Loucy (cell line): ENCODE results near the gene PRRC2C.

ENCODE experiments used
- H2AFZ ChIP-seq: fragments of 200-600 bp; sonication (generic); 2 replicates; pipeline ENCODE4 v1.6.0; 2016; ENCODE audit warnings: antibody characterized with exemption, mild to moderate bottlenecking, low read length, moderate library complexity
- H3F3A ChIP-seq: fragments of 200-600 bp; 2 replicates; pipeline ENCODE4 v1.6.0; 2016; ENCODE audit warnings: antibody characterized with exemption, low read depth, mild to moderate bottlenecking
- H3K27me3 ChIP-seq: fragments of 200-600 bp; sonication (generic); 2 replicates; pipeline ENCODE4 v1.6.1; 2014; ENCODE audit warnings: low read length, mild to moderate bottlenecking; ENCODE audit not compliant: insufficient read depth, poor library complexity, severe bottlenecking
- H3K36me3 ChIP-seq: fragments of 200-600 bp; sonication (generic); 2 replicates; pipeline ENCODE4 v1.6.1; 2016; ENCODE audit warnings: low read length; ENCODE audit not compliant: insufficient read depth
- H3K4me1 ChIP-seq: fragments of 200-600 bp; sonication (generic); 2 replicates; pipeline ENCODE4 v1.5.1; 2014; ENCODE audit warnings: low read length, mild to moderate bottlenecking; ENCODE audit not compliant: insufficient read depth, poor library complexity, severe bottlenecking
- H3K4me2 ChIP-seq: fragments of 200-600 bp; sonication (generic); 2 replicates; pipeline ENCODE4 v1.6.0; 2014; ENCODE audit warnings: antibody characterized with exemption, low read length, low read depth, mild to moderate bottlenecking; ENCODE audit not compliant: poor library complexity, severe bottlenecking
- H3K4me3 ChIP-seq: fragments of 200-600 bp; sonication (generic); 2 replicates; pipeline ENCODE4 v1.5.1; 2014; ENCODE audit warnings: low read length, mild to moderate bottlenecking, mixed read lengths; ENCODE audit not compliant: poor library complexity, severe bottlenecking
- H3K79me2 ChIP-seq: fragments of 200-600 bp; sonication (generic); 2 replicates; pipeline ENCODE4 v1.6.1; 2014; ENCODE audit warnings: low read length; ENCODE audit not compliant: insufficient read depth
- H3K9ac ChIP-seq: fragments of 200-600 bp; sonication (generic); 2 replicates; pipeline ENCODE4 v1.6.0; 2014; ENCODE audit warnings: mild to moderate bottlenecking, low read depth, low read length, moderate library complexity; ENCODE audit not compliant: poor library complexity, severe bottlenecking
- H3K9me2 ChIP-seq: fragments of 200-600 bp; sonication (generic); replicated peaks from 2 replicates; pipeline ENCODE4 v1.6.1; 2016; ENCODE audit warnings: low read depth, low read length, mixed read lengths
- H3K9me3 ChIP-seq: fragments of 200-600 bp; sonication (generic); 2 replicates; pipeline ENCODE4 v1.6.1; 2014; ENCODE audit warnings: mild to moderate bottlenecking, antibody characterized with exemption, low read length, low read depth; ENCODE audit not compliant: insufficient read depth
- H4K20me1 ChIP-seq: fragments of 200-600 bp; sonication (generic); 2 replicates; pipeline ENCODE4 v1.6.0; 2014; ENCODE audit warnings: antibody characterized with exemption, low read length, mild to moderate bottlenecking; ENCODE audit not compliant: insufficient read depth, poor library complexity, severe bottlenecking
- CTCF ChIP-seq: fragments of 200-600 bp; sonication (generic); conservative IDR thresholded peaks from 2 replicates; pipeline ENCODE4 v1.5.1; 2014; ENCODE audit warnings: mild to moderate bottlenecking, antibody characterized with exemption, low read length
- EZH2phosphoT487 ChIP-seq: fragments of 200-600 bp; IDR thresholded peaks from 2 replicates; pipeline ENCODE4 v1.6.1; 2018; ENCODE audit warnings: antibody characterized with exemption, mild to moderate bottlenecking, moderate library complexity, borderline replicate concordance

The PRRC2C gene

GRCh38 chr1:171583591-171584201 is 98.4 kb downstream of the PRRC2C start:
- Histone ChIP-seq H3K9me2 (no peaks in the 10 kb centered on the region), H3K9ac (no peak overlapping the region), H3K4me2 (no peak overlapping the region), H3K4me3 (no peak overlapping the region), H3K27me3 (no peaks in the 10 kb centered on the region), H4K20me1 (no peaks in the 10 kb centered on the region), H2AFZ (no peak overlapping the region), H3K79me2 (no peaks in the 10 kb centered on the region), H3F3A (no peaks in the 10 kb centered on the region), H3K4me1 (no peaks in the 10 kb centered on the region), H3K36me3 (peaks cover 87% of the 10 kb centered on the region), H3K9me3 (no peaks in the 10 kb centered on the region)
- TF ChIP-seq EZH2phosphoT487 (no peak), CTCF (no peak)

GRCh38 chr1:171585715-171586114 is 100.4 kb downstream of the PRRC2C start:
- no peaks in the 10 kb centered on the region for H3K9me3 ChIP-seq
- no peaks in the 10 kb centered on the region for H3K4me1 ChIP-seq
- no peaks in the 10 kb centered on the region for H3K9me2 ChIP-seq
- H3K4me2 ChIP-seq: no peak overlapping the region
- TF ChIP-seq CTCF (no peak), EZH2phosphoT487 (no peak)
- no peak overlapping the region for H2AFZ ChIP-seq
- H3F3A ChIP-seq: no peaks in the 10 kb centered on the region
- peaks cover 87% of the 10 kb centered on the region for H3K36me3 ChIP-seq
- H4K20me1 ChIP-seq: no peaks in the 10 kb centered on the region
- no peak overlapping the region for H3K4me3 ChIP-seq
- no peak overlapping the region for H3K9ac ChIP-seq
- no peaks in the 10 kb centered on the region for H3K27me3 ChIP-seq
- no peaks in the 10 kb centered on the region for H3K79me2 ChIP-seq

- Histone ChIP-seq H3F3A (no peaks in the 10 kb centered on the region), H3K9me3 (no peaks in the 10 kb centered on the region), H2AFZ (no peak overlapping the region), H3K4me3 (no peak overlapping the region), H3K27me3 (no peaks in the 10 kb centered on the region), H3K9me2 (no peaks in the 10 kb centered on the region), H4K20me1 (no peaks in the 10 kb centered on the region), H3K4me2 (no peak overlapping the region), H3K4me1 (no peaks in the 10 kb centered on the region), H3K9ac (no peak overlapping the region), H3K79me2 (no peaks in the 10 kb centered on the region), H3K36me3 (peaks cover 91% of the 10 kb centered on the region)
- no peak for TF ChIP-seq CTCF
- no peak for TF ChIP-seq EZH2phosphoT487
Observed at GRCh38 chr1:171588230-171588629, 102.9 kb downstream of the PRRC2C start.
